Activated CD4-positive, CD25-positive, alpha-beta regulatory T cell treated with anti-CD3 and anti-CD28 coated beads, Interleukin-2, amount 50 U/mL, for 72 hours (primary cell): ENCODE data around the gene PPIA.
"Not testable (repeated sequence)": the region's sequence is repeated elsewhere in the genome, so short reads cannot be mapped to it uniquely, and the experiment has no call there.

Experiments
- DNase-seq: peaks from one replicate; pipeline ENCODE4 v3.0.0; 2021

The PPIA gene

DNA sequence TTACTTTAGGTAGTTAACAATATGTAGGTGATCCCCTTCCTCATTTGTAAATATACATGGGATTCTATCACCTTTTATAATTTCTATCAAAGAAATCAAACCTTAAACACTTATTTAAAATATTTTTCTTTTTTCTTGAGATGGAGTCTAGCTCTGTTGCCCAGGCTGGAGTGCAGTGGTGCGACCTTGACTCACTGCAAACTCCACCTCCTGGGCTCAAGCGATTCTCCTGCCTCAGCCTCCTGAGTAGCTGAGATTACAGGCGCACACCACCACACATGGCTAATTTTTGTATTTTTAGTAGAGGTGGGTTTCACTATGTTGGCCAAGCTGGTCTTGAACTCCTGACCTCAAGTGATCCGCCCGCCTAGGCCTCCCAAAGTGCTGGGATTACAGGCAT, 47.0 kb downstream of the PPIA start:
- DNase-seq = not testable (repeated sequence)

DNA sequence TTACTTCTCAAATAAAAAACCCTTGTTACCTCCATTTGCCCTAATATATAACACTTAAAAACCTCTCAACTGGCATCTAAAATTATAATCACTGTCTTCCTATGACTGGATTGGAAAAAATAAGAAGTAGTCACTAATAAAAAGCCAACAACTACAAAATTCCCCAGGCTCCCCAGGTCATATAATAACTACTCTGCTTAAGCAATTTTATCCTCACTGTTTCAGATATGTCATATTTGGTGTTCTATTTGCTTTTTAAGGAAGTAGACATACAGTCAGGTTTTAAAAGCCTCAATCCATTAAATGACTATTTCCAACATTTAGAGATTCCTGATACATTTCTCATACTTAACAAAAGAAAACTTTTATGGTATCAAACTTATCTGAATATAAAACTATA, 49.0 kb downstream of the PPIA start:
- DNase-seq = no peak

DNA sequence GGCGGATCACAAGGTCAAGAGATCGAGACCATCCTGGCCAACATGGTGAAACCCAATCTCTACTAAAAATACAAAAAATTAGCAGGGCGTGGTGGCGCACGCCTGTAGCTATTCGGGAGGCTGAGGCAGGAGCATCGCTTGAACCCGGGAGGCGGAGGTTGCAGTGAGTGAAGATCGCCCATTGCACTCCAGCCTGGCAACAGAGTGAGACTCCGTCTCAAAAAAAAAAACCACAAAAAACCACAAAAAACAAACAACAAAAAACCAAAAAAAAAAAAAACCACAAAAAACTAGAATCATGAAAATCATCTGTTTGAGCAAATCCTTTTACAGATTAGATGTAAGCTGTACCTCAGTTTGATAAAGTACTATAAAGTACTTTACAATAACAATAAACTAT, 49.9 kb downstream of the PPIA start:
- not testable (repeated sequence) for DNase-seq

GRCh38 chr7:44846816-44847508, 50.5 kb downstream of the PPIA start:
- DNase-seq = no peak

GRCh38 chr7:44847509-44847919, 51.0 kb downstream of the PPIA start:
- DNase-seq = peak; percentile 86

GRCh38 chr7:44847920-44848634, 51.6 kb downstream of the PPIA start, which contains the start of gene H2AZ2:
TSS of gene H2AZ2 (minus strand) at chr7:44848087. CDS start at chr7:44847971, 116 bp downstream.
- DNase-seq = peak; percentile 100

- DNase-seq = no peak
Measured at GRCh38 chr7:44849259-44849884, 52.9 kb downstream of the PPIA start.

DNA sequence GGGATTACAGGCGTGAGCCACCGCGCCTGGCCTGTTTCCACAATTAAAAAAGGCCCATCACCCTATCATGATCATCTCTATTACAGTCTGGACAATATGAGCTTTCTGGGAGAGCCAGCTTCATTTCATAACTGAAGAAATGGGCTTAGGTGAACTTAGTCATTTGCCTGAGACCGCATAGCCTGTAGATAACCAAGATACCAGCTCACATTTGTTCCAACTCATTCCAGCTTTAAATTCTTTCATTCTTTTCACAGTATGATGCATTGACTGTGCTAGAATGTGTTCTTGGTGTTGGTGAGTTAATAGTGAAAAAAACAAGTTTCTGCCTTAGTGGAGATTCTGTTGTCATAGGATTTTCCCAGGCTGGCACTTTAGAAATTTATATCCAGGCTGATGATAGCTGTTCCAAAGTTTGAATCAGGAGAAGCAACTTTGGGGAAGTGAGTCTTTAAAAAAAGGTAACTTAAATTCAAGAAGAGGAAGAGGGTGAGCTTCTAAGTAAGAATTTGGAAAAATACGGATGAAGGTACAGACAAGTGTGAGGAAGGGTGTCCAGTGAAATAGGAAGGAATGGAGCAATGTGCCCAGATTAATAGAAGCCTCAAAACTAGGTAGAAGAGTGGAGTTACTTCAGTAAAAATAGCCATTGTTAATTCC, 53.5 kb downstream of the PPIA start:
- DNase-seq = no peak

DNA sequence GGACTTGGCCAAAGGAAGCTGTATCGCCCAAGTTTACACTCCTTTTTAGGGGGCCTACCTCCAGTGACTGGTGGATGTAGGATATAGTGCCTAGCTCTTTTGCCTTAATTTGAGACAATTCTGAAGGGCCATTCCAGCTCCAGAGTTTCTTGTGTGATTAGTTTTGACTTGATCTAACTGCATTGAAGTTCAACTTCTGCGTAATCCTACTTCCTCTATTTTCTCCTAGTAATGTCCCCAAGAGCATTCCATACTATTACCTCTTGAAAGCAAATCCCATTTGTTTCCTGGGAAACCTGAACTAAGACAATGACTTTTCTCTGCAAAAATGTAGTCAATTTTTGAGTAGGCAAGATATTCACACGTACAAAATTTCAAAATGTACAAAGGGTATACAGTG, 56.1 kb downstream of the PPIA start:
- DNase-seq = no peak
